Astrocyte of the spinal cord (primary cell): ENCODE data around the gene ARL4A.
A peak's percentile ranks its signal among the peaks of the same experiment; 100 is the strongest.

Experiments used
- DNase-seq: peaks from one replicate; pipeline ENCODE4 v3.0.0; 2011; ENCODE audit warnings: low read depth, low spot score
- H3K4me3 ChIP-seq: 2 replicates; pipeline ENCODE4 v1.5.1; 2011; ENCODE audit warnings: low read depth, mild to moderate bottlenecking, low read length, moderate library complexity
- CTCF ChIP-seq: IDR thresholded peaks from 2 replicates; pipeline ENCODE4 v1.5.1; 2012; ENCODE audit warnings: low read depth, mild to moderate bottlenecking, low read length, inconsistent platforms
- in situ Hi-C: cut with HindIII; loops from 2 replicates; pipeline ENCODE4 v1.10.0; 2017; ENCODE audit warnings: low sequenced_read_pairs

ARL4A gene

GRCh38 chr7:12716722-12717121 is 29.3 kb downstream of the ARL4A start:
- no peak overlapping the region for H3K4me3 ChIP-seq
- in situ Hi-C loops, result no loop called here
- TF ChIP-seq CTCF, result no peak
- DNase-seq, result no peak

- in situ Hi-C loops, result no loop called here
- H3K4me3 ChIP-seq, result no peak overlapping the region
- peak; percentile 85 for DNase-seq
- TF ChIP-seq CTCF, result no peak
Observed at GRCh38 chr7:12719141-12719919, 31.9 kb downstream of the ARL4A start.

GRCh38 chr7:12719981-12720865 is 32.8 kb downstream of the ARL4A start:
- in situ Hi-C loops, result no loop called here
- DNase-seq, result peak; percentile 18
- no peak overlapping the region for H3K4me3 ChIP-seq
- TF ChIP-seq CTCF, result no peak

- no peak overlapping the region for H3K4me3 ChIP-seq
- no peak for TF ChIP-seq CTCF
- no peak for DNase-seq
- in situ Hi-C loops, result no loop called here
Observed at GRCh38 chr7:12721286-12721830, 33.9 kb downstream of the ARL4A start.

GRCh38 chr7:12722136-12722535 is 34.7 kb downstream of the ARL4A start:
- in situ Hi-C loops, result no loop called here
- DNase-seq, result no peak
- TF ChIP-seq CTCF, result no peak
- no peak overlapping the region for H3K4me3 ChIP-seq
